Tibial nerve (tissue), 4 donors: ENCODE data around the gene SREBF2. TPM values are rescaled to one million over a fixed set of nuclear protein-coding genes. Genes with fewer than 3 reads are reported as not detected.

Source experiments
- DNase-seq, 2 donors: peaks; one replicate each; pipeline ENCODE4 v3.0.0-alpha.2; 2019; ENCODE audit warnings: low spot score in 2 of 2
- H3K27ac ChIP-seq, 4 donors: fragments of 200-600 bp; sonication (generic) in 3 of 4; one replicate each; pipeline ENCODE4 v1.5.1; 2017 to 2019; ENCODE audit warnings: mild to moderate bottlenecking in 1 of 4
- H3K27me3 ChIP-seq, 2 donors: fragments of 200-600 bp; sonication (generic) in 1 of 2; one replicate each; pipeline versions ENCODE4 v1.5.1 to v1.6.0; 2017 to 2019
- H3K36me3 ChIP-seq, 3 donors: fragments of 200-600 bp; sonication (generic); one replicate each; pipeline ENCODE4 v1.5.1; 2018 to 2019
- H3K4me1 ChIP-seq, 4 donors: fragments of 200-600 bp; sonication (generic) in 3 of 4; one replicate each; pipeline ENCODE4 v1.5.1; 2017 to 2019
- H3K4me3 ChIP-seq, 4 donors: fragments of 200-600 bp; sonication (generic) in 3 of 4; one replicate each; pipeline ENCODE4 v1.5.1; 2017 to 2019; ENCODE audit warnings: mild to moderate bottlenecking in 1 of 4, moderate library complexity in 1 of 4
- H3K9me3 ChIP-seq, 4 donors: fragments of 200-600 bp; sonication (generic) in 3 of 4; one replicate each; pipeline ENCODE4 v1.5.1; 2017 to 2019
- EP300 ChIP-seq, 2 donors: sonication (generic); formaldehyde crosslinking; IDR thresholded peaks; one replicate each; pipeline ENCODE4 v1.6.1; 2017; ENCODE audit warnings: antibody characterized with exemption in 2 of 2, mild to moderate bottlenecking in 1 of 2
- POLR2A ChIP-seq, 2 donors: fragments of 450-650 bp; IDR thresholded peaks; one replicate each; pipeline ENCODE4 v1.6.1; 2017; ENCODE audit warnings: antibody characterized with exemption in 2 of 2, mild to moderate bottlenecking in 2 of 2, moderate library complexity in 2 of 2
- WGBS, 2 donors: methylation state at CpG; one replicate each; pipeline ENCODE4 v1.1.5; 2018; 5-methylcytosine and 5-hydroxymethylcytosine counted together
- total RNA-seq, 4 donors: library from RNA; depleted of rRNA; stranded (reverse); fragments of >200 nt; gene quantifications; one replicate each; pipeline ENCODE4 v1.1.0, GENCODE V29; 2016
- TF ChIP-seq, protein P1 (sequence below), 5 experiments: fragments of 200-600 bp in 3 of 5; fragments of 450-650 bp in 2 of 5; sonication (generic) in 3 of 5; IDR thresholded peaks; one replicate each; pipeline ENCODE4 v1.5.1; 2016 to 2019; ENCODE audit warnings: antibody characterized with exemption in 5 of 5, mild to moderate bottlenecking in 3 of 5, moderate library complexity in 2 of 5

SREBF2 gene
- total RNA-seq, 4 donors from 2014 or later, result 73.5 to 157 (median 129) TPM

DNA sequence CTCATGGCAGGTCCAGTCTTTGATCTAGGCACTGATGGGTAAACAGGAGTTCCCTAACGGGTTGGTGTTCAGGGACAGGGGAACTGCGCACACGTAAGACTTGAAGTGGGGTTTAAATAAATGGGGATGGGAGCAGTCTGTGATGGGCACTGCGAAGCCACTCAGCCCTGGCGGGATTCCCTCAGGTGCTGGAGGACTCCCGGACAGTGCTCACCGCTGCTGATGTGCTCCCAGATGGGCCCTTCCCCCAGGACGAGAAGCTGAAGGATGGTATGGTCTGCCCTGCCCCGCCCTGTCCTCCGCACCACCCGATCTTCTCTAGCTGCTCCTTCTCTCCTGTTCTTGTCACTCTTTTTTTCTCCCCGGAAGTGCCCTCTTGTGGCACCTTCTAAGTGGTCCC, 22.9 kb upstream of the SREBF2 start:
- no peak overlapping the region for H3K27ac ChIP-seq
- no peaks in the 10 kb centered on the region for H3K9me3 ChIP-seq
- WGBS, 2 donors, result 87 to 96% methylated on average over 12 of the region's 12 CpGs
- H3K36me3 ChIP-seq, result peaks cover 0 to 57% (median 0%) of the 10 kb centered on the region in 3 donors
- no peaks in the 10 kb centered on the region for H3K27me3 ChIP-seq
- no peak overlapping the region for H3K4me3 ChIP-seq
- TF ChIP-seq EP300 (IDR thresholded peaks at IDR 0.05) (no peak), POLR2A (IDR thresholded peaks at IDR 0.05) (no peak)
- TF ChIP-seq, protein P1, sequence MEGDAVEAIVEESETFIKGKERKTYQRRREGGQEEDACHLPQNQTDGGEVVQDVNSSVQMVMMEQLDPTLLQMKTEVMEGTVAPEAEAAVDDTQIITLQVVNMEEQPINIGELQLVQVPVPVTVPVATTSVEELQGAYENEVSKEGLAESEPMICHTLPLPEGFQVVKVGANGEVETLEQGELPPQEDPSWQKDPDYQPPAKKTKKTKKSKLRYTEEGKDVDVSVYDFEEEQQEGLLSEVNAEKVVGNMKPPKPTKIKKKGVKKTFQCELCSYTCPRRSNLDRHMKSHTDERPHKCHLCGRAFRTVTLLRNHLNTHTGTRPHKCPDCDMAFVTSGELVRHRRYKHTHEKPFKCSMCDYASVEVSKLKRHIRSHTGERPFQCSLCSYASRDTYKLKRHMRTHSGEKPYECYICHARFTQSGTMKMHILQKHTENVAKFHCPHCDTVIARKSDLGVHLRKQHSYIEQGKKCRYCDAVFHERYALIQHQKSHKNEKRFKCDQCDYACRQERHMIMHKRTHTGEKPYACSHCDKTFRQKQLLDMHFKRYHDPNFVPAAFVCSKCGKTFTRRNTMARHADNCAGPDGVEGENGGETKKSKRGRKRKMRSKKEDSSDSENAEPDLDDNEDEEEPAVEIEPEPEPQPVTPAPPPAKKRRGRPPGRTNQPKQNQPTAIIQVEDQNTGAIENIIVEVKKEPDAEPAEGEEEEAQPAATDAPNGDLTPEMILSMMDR (IDR thresholded peaks at IDR 0.05), result no peak
- no peaks in the 10 kb centered on the region for H3K4me1 ChIP-seq
- no peak for DNase-seq

DNA sequence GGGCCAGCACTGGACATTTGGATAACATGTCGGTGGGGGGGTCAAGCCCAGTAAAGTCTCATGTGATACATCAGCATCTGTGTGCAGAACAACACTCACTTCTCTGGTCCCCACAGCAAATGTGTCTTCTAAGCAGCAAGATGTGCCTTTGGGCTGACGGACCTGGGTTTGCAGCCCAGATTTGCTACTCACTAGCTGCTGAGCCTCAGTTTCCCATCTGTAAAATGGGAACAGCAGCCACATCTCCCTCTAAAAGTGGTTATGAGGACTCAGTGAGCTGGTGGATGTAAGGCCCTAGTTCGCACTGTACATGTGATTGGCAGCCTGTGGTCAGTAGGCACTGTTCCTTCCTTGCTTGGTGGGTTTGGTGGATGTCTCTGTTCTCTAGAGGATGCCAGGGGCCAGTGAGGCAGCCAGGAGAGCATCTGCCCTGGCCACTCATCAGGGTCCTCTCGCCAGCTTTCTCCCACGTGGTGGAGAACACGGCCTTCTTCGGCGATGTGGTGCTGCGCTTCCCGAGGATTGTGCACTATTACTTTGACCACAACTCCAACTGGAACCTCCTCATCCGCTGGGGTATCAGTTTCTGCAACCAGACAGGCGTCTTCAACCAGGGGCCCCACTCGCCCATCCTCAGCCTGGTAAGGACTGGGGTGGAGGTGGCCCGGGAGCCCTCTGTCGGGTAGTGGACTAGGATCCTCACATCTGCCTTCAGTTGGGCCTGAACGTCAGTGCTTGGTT, 19.9 kb upstream of the SREBF2 start:
- no peak overlapping the region for H3K4me3 ChIP-seq
- 92% methylated on average over 15 to 16 of the region's 16 CpGs for WGBS, 2 donors
- peaks cover 0 to 79% (median 0%) of the 10 kb centered on the region in 3 donors for H3K36me3 ChIP-seq
- no peaks in the 10 kb centered on the region for H3K4me1 ChIP-seq
- no peak for DNase-seq
- no peak overlapping the region for H3K27ac ChIP-seq
- TF ChIP-seq POLR2A (IDR thresholded peaks at IDR 0.05) (no peak), EP300 (IDR thresholded peaks at IDR 0.05) (no peak)
- TF ChIP-seq, protein P1 (IDR thresholded peaks at IDR 0.05), result no peak
- no peaks in the 10 kb centered on the region for H3K27me3 ChIP-seq
- H3K9me3 ChIP-seq, result no peaks in the 10 kb centered on the region

DNA sequence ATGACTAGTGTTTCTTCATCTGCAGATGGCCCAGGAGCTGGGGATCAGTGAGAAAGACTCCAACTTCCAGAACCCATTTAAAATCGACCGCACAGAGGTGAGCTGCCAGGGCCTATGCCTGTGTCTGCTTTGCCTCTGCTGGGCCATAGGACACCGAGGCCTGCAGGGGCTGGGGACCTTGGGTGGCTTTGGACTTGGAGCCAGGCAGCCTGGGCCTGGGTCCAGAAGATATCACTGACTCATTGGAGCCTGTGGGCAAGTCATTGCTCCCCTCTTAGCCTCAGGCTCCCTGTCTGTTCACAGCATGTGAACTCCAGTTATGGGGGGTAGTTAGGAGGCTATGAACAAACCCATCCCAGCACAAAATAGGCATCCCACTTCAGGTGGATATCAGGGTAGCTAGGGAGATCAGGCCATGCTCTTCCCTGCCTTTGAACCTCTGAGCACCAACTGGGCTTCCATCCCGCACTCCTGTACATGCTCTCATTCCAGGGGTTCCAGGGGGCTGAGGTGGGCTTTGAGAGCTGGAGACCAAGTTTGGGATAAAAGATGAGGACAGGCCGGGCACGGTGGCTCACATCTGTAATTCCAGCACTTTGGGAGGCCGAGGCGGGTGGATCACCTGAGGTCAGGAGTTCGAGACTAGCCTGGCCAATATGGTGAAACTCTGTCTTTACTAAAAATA, 19.0 kb upstream of the SREBF2 start:
- DNase-seq, result no peak
- Histone ChIP-seq H3K9me3 (no peaks in the 10 kb centered on the region), H3K36me3 (peaks cover 0 to 82% (median 0%) of the 10 kb centered on the region in 3 donors), H3K4me3 (no peak overlapping the region), H3K27me3 (no peaks in the 10 kb centered on the region), H3K4me1 (no peaks in the 10 kb centered on the region), H3K27ac (no peak overlapping the region)
- TF ChIP-seq, protein P1 (IDR thresholded peaks at IDR 0.05), result no peak
- TF ChIP-seq EP300 (IDR thresholded peaks at IDR 0.05) (no peak), POLR2A (IDR thresholded peaks at IDR 0.05) (no peak)
- 96 to 100% methylated on average over 9 of the region's 9 CpGs for WGBS, 2 donors

DNA sequence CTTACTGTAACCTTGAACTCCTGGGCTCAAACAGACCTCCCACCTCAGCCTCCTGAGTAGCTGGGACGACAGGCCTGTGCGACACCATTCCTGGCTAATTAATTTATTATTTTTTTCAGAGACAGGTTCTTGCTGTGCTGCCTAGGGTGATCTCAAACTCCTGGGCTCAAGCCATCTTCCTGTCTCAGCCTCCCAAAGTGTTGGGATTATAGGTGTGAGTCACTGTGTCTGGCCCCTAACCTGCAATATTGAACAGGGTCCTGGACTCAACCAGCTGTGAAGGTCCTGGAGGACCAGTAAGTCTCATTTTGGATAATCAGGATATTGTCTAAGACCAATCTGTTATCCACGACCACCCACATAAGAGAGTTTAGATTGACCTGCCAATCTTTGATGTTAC, 17.2 kb upstream of the SREBF2 start:
- Histone ChIP-seq H3K4me3 (no peak overlapping the region), H3K9me3 (no peaks in the 10 kb centered on the region), H3K27ac (no peak overlapping the region), H3K4me1 (no peaks in the 10 kb centered on the region), H3K27me3 (no peaks in the 10 kb centered on the region), H3K36me3 (peaks cover 0 to 73% (median 0%) of the 10 kb centered on the region in 3 donors)
- TF ChIP-seq POLR2A (IDR thresholded peaks at IDR 0.05) (no peak), EP300 (IDR thresholded peaks at IDR 0.05) (no peak)
- TF ChIP-seq, protein P1 (IDR thresholded peaks at IDR 0.05), result no peak
- WGBS, 2 donors, result 87 to 99% methylated on average over 3 of the region's 3 CpGs
- DNase-seq, result no peak

DNA sequence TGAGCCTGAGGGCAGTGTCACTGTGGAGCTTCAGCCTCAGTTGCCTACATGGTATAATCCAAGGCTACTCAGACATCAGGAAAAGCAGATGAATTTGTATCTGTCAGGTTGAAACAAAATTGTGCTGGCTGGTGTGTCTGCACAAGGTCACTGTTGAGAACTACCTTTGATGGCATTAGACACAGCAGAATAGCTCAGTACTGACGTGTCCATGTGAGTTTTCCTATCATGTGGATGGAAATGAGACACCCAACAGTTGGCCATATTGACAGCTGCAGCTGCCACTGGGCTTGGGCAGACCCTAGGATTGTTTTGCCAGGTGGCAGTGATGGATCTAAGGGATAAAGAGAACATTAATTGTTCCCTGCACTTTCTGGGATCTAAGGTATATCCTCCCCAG, 16.7 kb upstream of the SREBF2 start:
- DNase-seq, result no peak
- WGBS, 2 donors, result 92% methylated on average over 1 of the region's 1 CpG
- TF ChIP-seq EP300 (IDR thresholded peaks at IDR 0.05) (no peak), POLR2A (IDR thresholded peaks at IDR 0.05) (no peak)
- TF ChIP-seq, protein P1 (IDR thresholded peaks at IDR 0.05), result no peak
- H3K4me3 ChIP-seq, result no peak overlapping the region
- no peaks in the 10 kb centered on the region for H3K9me3 ChIP-seq
- no peaks in the 10 kb centered on the region for H3K4me1 ChIP-seq
- H3K36me3 ChIP-seq, result peaks cover 0 to 68% (median 0%) of the 10 kb centered on the region in 3 donors
- no peak overlapping the region for H3K27ac ChIP-seq
- no peaks in the 10 kb centered on the region for H3K27me3 ChIP-seq
